ENCODE measurements around the gene MCTP1.

Gene MCTP1

DNA sequence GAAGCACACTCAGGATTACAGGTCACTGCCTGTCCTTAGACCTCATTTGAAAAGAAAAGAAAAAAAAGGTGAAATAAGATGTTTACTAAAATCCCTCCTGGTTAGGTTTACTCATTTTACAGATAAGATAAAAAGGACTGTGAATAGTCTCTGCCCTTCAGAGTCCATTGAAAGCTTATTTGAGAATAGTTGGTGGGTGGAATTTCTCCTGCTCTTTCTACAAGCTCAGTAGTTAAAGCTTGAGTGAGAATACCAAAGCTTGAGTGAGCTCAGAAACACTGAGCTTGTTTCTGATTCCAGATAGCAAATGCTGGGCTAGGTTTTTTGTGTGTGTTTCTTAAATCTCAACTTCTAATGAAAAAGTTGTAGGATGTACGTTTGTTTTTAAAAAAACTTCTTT is 559.8 kb downstream of the MCTP1 start:
- Histone ChIP-seq H3K27me3 (ENCODE audit: control insufficient read depth in 1 of 2, insufficient read depth in 1 of 2, low read length in 2 of 2) (no peaks in the 10 kb centered on the region), H2BK15ac (ENCODE audit: low read depth, poor library complexity, severe bottlenecking) (no peak overlapping the region), H2BK120ac (ENCODE audit: low read depth, low read length) (no peak overlapping the region), H3K4me1 (ENCODE audit: control insufficient read depth, insufficient read depth, low read depth, low read length) (no peaks in the 10 kb centered on the region), H3K36me3 (ENCODE audit: control insufficient read depth in 1 of 2, insufficient read depth in 2 of 2, low read depth in 1 of 2, low read length in 2 of 2) (peaks cover 0 to 1% of the 10 kb centered on the region in 2 experiments), H3K9me3 (ENCODE audit: control insufficient read depth, low read length) (no peaks in the 10 kb centered on the region), H3K23ac (ENCODE audit: low read length in 2 of 2) (no peak overlapping the region), H3K4ac (ENCODE audit: low read depth in 1 of 2, low read length in 2 of 2) (no peak overlapping the region), H3K18ac (ENCODE audit: low read depth in 1 of 2, low read length in 2 of 2) (no peak overlapping the region), H2BK5ac (ENCODE audit: low read depth, low read length, poor library complexity, severe bottlenecking) (no peak overlapping the region), H2BK12ac (ENCODE audit: low read length in 2 of 2) (no peak overlapping the region), H3K4me3 (ENCODE audit: insufficient read depth in 1 of 2, low read depth in 1 of 2, low read length in 2 of 2) (no peak overlapping the region), H3K27ac (ENCODE audit: low read length, poor library complexity, severe bottlenecking) (no peak overlapping the region), H3K14ac (ENCODE audit: low read length in 2 of 2) (no peak overlapping the region), H2AK5ac (ENCODE audit: low read length, severe bottlenecking) (no peak overlapping the region), H2AFZ (ENCODE audit: low read depth, low read length) (no peak overlapping the region), H3K79me1 (replicated peaks; ENCODE audit: low read length, poor library complexity, severe bottlenecking) (peaks cover 2% of the 10 kb centered on the region), H4K8ac (ENCODE audit: low read length) (no peak overlapping the region), H3K9ac (ENCODE audit: low read length) (no peak overlapping the region), H4K91ac (ENCODE audit: low read length) (no peak overlapping the region), H3K4me2 (ENCODE audit: low read length, poor library complexity, severe bottlenecking) (no peak overlapping the region)
- DNase-seq, result no peak
- 80% methylated on average over 1 of the region's 1 CpG for WGBS

- H3K27ac ChIP-seq (ENCODE audit: low read length, poor library complexity, severe bottlenecking), result no peak overlapping the region
- H3K4me2 ChIP-seq (ENCODE audit: low read length, poor library complexity, severe bottlenecking), result no peak overlapping the region
- H3K18ac ChIP-seq (ENCODE audit: low read depth in 1 of 2, low read length in 2 of 2), result no peak overlapping the region
- no peak for DNase-seq
- no peak overlapping the region for H2BK120ac ChIP-seq (ENCODE audit: low read depth, low read length)
- H3K23ac ChIP-seq (ENCODE audit: low read length in 2 of 2), result no peak overlapping the region
- H3K4me3 ChIP-seq (ENCODE audit: insufficient read depth in 1 of 2, low read depth in 1 of 2, low read length in 2 of 2), result no peak overlapping the region
- H3K79me1 ChIP-seq (replicated peaks; ENCODE audit: low read length, poor library complexity, severe bottlenecking), result no peaks in the 10 kb centered on the region
- H3K36me3 ChIP-seq (ENCODE audit: control insufficient read depth in 1 of 2, insufficient read depth in 2 of 2, low read depth in 1 of 2, low read length in 2 of 2), result peaks cover 3 to 10% of the 10 kb centered on the region in 2 experiments
- H3K27me3 ChIP-seq (ENCODE audit: control insufficient read depth in 1 of 2, insufficient read depth in 1 of 2, low read length in 2 of 2), result no peaks in the 10 kb centered on the region
- H3K4me1 ChIP-seq (ENCODE audit: control insufficient read depth, insufficient read depth, low read depth, low read length), result no peaks in the 10 kb centered on the region
- H3K9me3 ChIP-seq (ENCODE audit: control insufficient read depth, low read length), result no peaks in the 10 kb centered on the region
- no peak overlapping the region for H2BK15ac ChIP-seq (ENCODE audit: low read depth, poor library complexity, severe bottlenecking)
- H2BK5ac ChIP-seq (ENCODE audit: low read depth, low read length, poor library complexity, severe bottlenecking), result no peak overlapping the region
- no peak overlapping the region for H3K9ac ChIP-seq (ENCODE audit: low read length)
- 100% methylated on average over 2 of the region's 3 CpGs for WGBS
- no peak overlapping the region for H2AFZ ChIP-seq (ENCODE audit: low read depth, low read length)
- H4K8ac ChIP-seq (ENCODE audit: low read length), result no peak overlapping the region
- H4K91ac ChIP-seq (ENCODE audit: low read length), result no peak overlapping the region
- no peak overlapping the region for H2AK5ac ChIP-seq (ENCODE audit: low read length, severe bottlenecking)
- H3K14ac ChIP-seq (ENCODE audit: low read length in 2 of 2), result no peak overlapping the region
- H3K4ac ChIP-seq (ENCODE audit: low read depth in 1 of 2, low read length in 2 of 2), result no peak overlapping the region
- no peak overlapping the region for H2BK12ac ChIP-seq (ENCODE audit: low read length in 2 of 2)
Measured at GRCh38 chr5:94715768-94716167, 569.1 kb downstream of the MCTP1 start.

- Histone ChIP-seq H3K27ac (ENCODE audit: low read length, poor library complexity, severe bottlenecking) (no peak overlapping the region), H3K4ac (ENCODE audit: low read depth in 1 of 2, low read length in 2 of 2) (no peak overlapping the region), H3K4me1 (ENCODE audit: control insufficient read depth, insufficient read depth, low read depth, low read length) (no peaks in the 10 kb centered on the region), H3K18ac (ENCODE audit: low read depth in 1 of 2, low read length in 2 of 2) (no peak overlapping the region), H3K9ac (ENCODE audit: low read length) (no peak overlapping the region), H3K4me2 (ENCODE audit: low read length, poor library complexity, severe bottlenecking) (no peak overlapping the region), H3K9me3 (ENCODE audit: control insufficient read depth, low read length) (no peaks in the 10 kb centered on the region), H2BK120ac (ENCODE audit: low read depth, low read length) (no peak overlapping the region), H4K91ac (ENCODE audit: low read length) (no peak overlapping the region), H3K79me1 (replicated peaks; ENCODE audit: low read length, poor library complexity, severe bottlenecking) (no peaks in the 10 kb centered on the region), H3K14ac (ENCODE audit: low read length in 2 of 2) (no peak overlapping the region), H2BK15ac (ENCODE audit: low read depth, poor library complexity, severe bottlenecking) (no peak overlapping the region), H3K23ac (ENCODE audit: low read length in 2 of 2) (no peak overlapping the region), H3K27me3 (ENCODE audit: control insufficient read depth in 1 of 2, insufficient read depth in 1 of 2, low read length in 2 of 2) (no peaks in the 10 kb centered on the region), H2AFZ (ENCODE audit: low read depth, low read length) (no peak overlapping the region), H4K8ac (ENCODE audit: low read length) (no peak overlapping the region), H2AK5ac (ENCODE audit: low read length, severe bottlenecking) (no peak overlapping the region), H2BK5ac (ENCODE audit: low read depth, low read length, poor library complexity, severe bottlenecking) (no peak overlapping the region), H3K4me3 (ENCODE audit: insufficient read depth in 1 of 2, low read depth in 1 of 2, low read length in 2 of 2) (no peak overlapping the region), H3K36me3 (ENCODE audit: control insufficient read depth in 1 of 2, insufficient read depth in 2 of 2, low read depth in 1 of 2, low read length in 2 of 2) (peaks cover 3 to 12% of the 10 kb centered on the region in 2 experiments), H2BK12ac (ENCODE audit: low read length in 2 of 2) (no peak overlapping the region)
- no peak for DNase-seq
Measured at GRCh38 chr5:94711785-94712184, 573.1 kb downstream of the MCTP1 start.

- H3K4me3 ChIP-seq (ENCODE audit: insufficient read depth in 1 of 2, low read depth in 1 of 2, low read length in 2 of 2), result no peak overlapping the region
- H2BK15ac ChIP-seq (ENCODE audit: low read depth, poor library complexity, severe bottlenecking), result no peak overlapping the region
- H3K9ac ChIP-seq (ENCODE audit: low read length), result no peak overlapping the region
- WGBS, result no CpG with 5 or more reads among the region's 1 CpG
- H3K36me3 ChIP-seq (ENCODE audit: control insufficient read depth in 1 of 2, insufficient read depth in 2 of 2, low read depth in 1 of 2, low read length in 2 of 2), result peaks cover 3 to 12% of the 10 kb centered on the region in 2 experiments
- no peak overlapping the region for H2AK5ac ChIP-seq (ENCODE audit: low read length, severe bottlenecking)
- no peak for DNase-seq
- no peaks in the 10 kb centered on the region for H3K9me3 ChIP-seq (ENCODE audit: control insufficient read depth, low read length)
- no peaks in the 10 kb centered on the region for H3K79me1 ChIP-seq (replicated peaks; ENCODE audit: low read length, poor library complexity, severe bottlenecking)
- no peaks in the 10 kb centered on the region for H3K4me1 ChIP-seq (ENCODE audit: control insufficient read depth, insufficient read depth, low read depth, low read length)
- no peak overlapping the region for H4K8ac ChIP-seq (ENCODE audit: low read length)
- H3K23ac ChIP-seq (ENCODE audit: low read length in 2 of 2), result no peak overlapping the region
- H2AFZ ChIP-seq (ENCODE audit: low read depth, low read length), result no peak overlapping the region
- H3K4me2 ChIP-seq (ENCODE audit: low read length, poor library complexity, severe bottlenecking), result no peak overlapping the region
- H2BK12ac ChIP-seq (ENCODE audit: low read length in 2 of 2), result no peak overlapping the region
- H2BK120ac ChIP-seq (ENCODE audit: low read depth, low read length), result no peak overlapping the region
- no peak overlapping the region for H2BK5ac ChIP-seq (ENCODE audit: low read depth, low read length, poor library complexity, severe bottlenecking)
- H4K91ac ChIP-seq (ENCODE audit: low read length), result no peak overlapping the region
- no peak overlapping the region for H3K27ac ChIP-seq (ENCODE audit: low read length, poor library complexity, severe bottlenecking)
- H3K14ac ChIP-seq (ENCODE audit: low read length in 2 of 2), result no peak overlapping the region
- H3K4ac ChIP-seq (ENCODE audit: low read depth in 1 of 2, low read length in 2 of 2), result no peak overlapping the region
- H3K18ac ChIP-seq (ENCODE audit: low read depth in 1 of 2, low read length in 2 of 2), result no peak overlapping the region
- H3K27me3 ChIP-seq (ENCODE audit: control insufficient read depth in 1 of 2, insufficient read depth in 1 of 2, low read length in 2 of 2), result no peaks in the 10 kb centered on the region
Measured at GRCh38 chr5:94709277-94709676, 575.6 kb downstream of the MCTP1 start.

Measured in mesenchymal stem cell (in vitro differentiated cells and primary cell).